VCaP (cell line): ENCODE results near the gene ST6GALNAC5.

Experiments used
- H3K27ac ChIP-seq: fragments of 450-650 bp; 2 replicates; pipeline ENCODE4 v1.5.1; 2017
- CTCF ChIP-seq: fragments of 450-650 bp; conservative IDR thresholded peaks from 2 replicates; pipeline ENCODE4 v1.5.1; 2017; ENCODE audit warnings: mild to moderate bottlenecking, moderate library complexity

The ST6GALNAC5 gene

GRCh38 chr1:77015748-77016341 lies 148.6 kb downstream of the ST6GALNAC5 start:
- H3K27ac ChIP-seq, result no peak overlapping the region
- TF ChIP-seq CTCF, result no peak

GRCh38 chr1:77016386-77016985 lies 149.2 kb downstream of the ST6GALNAC5 start:
- no peak for TF ChIP-seq CTCF
- H3K27ac ChIP-seq, result no peak overlapping the region

GRCh38 chr1:77018311-77018710 lies 151.0 kb downstream of the ST6GALNAC5 start:
- H3K27ac ChIP-seq, result peak overlapping the region; percentile 55
- no peak for TF ChIP-seq CTCF

GRCh38 chr1:77018761-77019160 lies 151.5 kb downstream of the ST6GALNAC5 start:
- peak overlapping the region; percentile 55 for H3K27ac ChIP-seq
- TF ChIP-seq CTCF, result no peak

- TF ChIP-seq CTCF, result no peak
- H3K27ac ChIP-seq, result no peak overlapping the region
Measured at GRCh38 chr1:77021732-77022131, 154.5 kb downstream of the ST6GALNAC5 start.

GRCh38 chr1:77024500-77024899 lies 157.2 kb downstream of the ST6GALNAC5 start:
- no peak for TF ChIP-seq CTCF
- no peak overlapping the region for H3K27ac ChIP-seq

- H3K27ac ChIP-seq, result no peak overlapping the region
- no peak for TF ChIP-seq CTCF
Measured at GRCh38 chr1:77025599-77025998, 158.3 kb downstream of the ST6GALNAC5 start.
